Keratinocyte (primary cell): ENCODE measurements around the gene CCDC12. TPM values are rescaled to one million over a fixed set of nuclear protein-coding genes. Genes with fewer than 3 reads are reported as not detected.

Experiments used
- DNase-seq: peaks from one replicate; pipeline ENCODE4 v3.0.0-alpha.2; 2011; ENCODE audit warnings: low read depth, missing footprints, low spot score
- FAIRE-seq: peaks from 2 replicates; lab custom pipeline; 2011; peaks lifted over from hg19 to GRCh38; lab: Jason Lieb, UNC
- H2AFZ ChIP-seq: 2 replicates; pipeline ENCODE4 v1.6.0; 2012; ENCODE audit warnings: low read length, control low read depth, inconsistent platforms; ENCODE audit not compliant: control insufficient read depth
- H3K27ac ChIP-seq: 2 replicates; pipeline ENCODE4 v1.5.1; 2011; ENCODE audit warnings: low read length; ENCODE audit not compliant: control insufficient read depth, insufficient read depth
- H3K27me3 ChIP-seq: 3 replicates; pipeline ENCODE4 v1.6.0; 2011; ENCODE audit warnings: low read length; ENCODE audit not compliant: control insufficient read depth, insufficient read depth; ENCODE audit errors: extremely low read depth
- H3K36me3 ChIP-seq, 2 experiments: 2 replicates in 1 of 2; 3 replicates in 1 of 2; pipeline ENCODE4 v1.5.1; 2011; ENCODE audit warnings: low read length in 2 of 2, mild to moderate bottlenecking in 1 of 2; ENCODE audit not compliant: control insufficient read depth in 2 of 2, insufficient read depth in 2 of 2; ENCODE audit errors: extremely low read depth in 1 of 2
- H3K4me1 ChIP-seq: 3 replicates; pipeline ENCODE4 v1.5.1; 2011; ENCODE audit warnings: low read length; ENCODE audit not compliant: control insufficient read depth, insufficient read depth; ENCODE audit errors: extremely low read depth
- H3K4me2 ChIP-seq: 3 replicates; pipeline ENCODE4 v1.6.0; 2011; ENCODE audit warnings: low read depth, low read length; ENCODE audit not compliant: control insufficient read depth, insufficient read depth; ENCODE audit errors: extremely low read depth
- H3K4me3 ChIP-seq, 3 experiments: fragments of 200-600 bp in 1 of 3; sonication (generic) in 1 of 3; 2 replicates in 2 of 3; 3 replicates in 1 of 3; pipeline ENCODE4 v1.5.1; 2011 to 2016; ENCODE audit warnings: low read length in 3 of 3, mild to moderate bottlenecking in 3 of 3, control low read depth in 2 of 3, inconsistent platforms in 1 of 3, low read depth in 1 of 3, mixed read lengths in 1 of 3, mixed run types in 1 of 3, moderate library complexity in 1 of 3; ENCODE audit not compliant: control insufficient read depth in 2 of 3, insufficient read depth in 2 of 3; ENCODE audit errors: extremely low read depth in 1 of 3
- H3K79me2 ChIP-seq: 2 replicates; pipeline ENCODE4 v1.6.0; 2012; ENCODE audit warnings: low read length; ENCODE audit not compliant: control insufficient read depth, insufficient read depth
- H3K9ac ChIP-seq: 3 replicates; pipeline ENCODE4 v1.6.0; 2011; ENCODE audit warnings: low read length; ENCODE audit not compliant: control insufficient read depth, insufficient read depth; ENCODE audit errors: extremely low read depth
- H3K9me1 ChIP-seq: 3 replicates; pipeline ENCODE4 v1.6.0; 2011; ENCODE audit warnings: low read length; ENCODE audit not compliant: control insufficient read depth, insufficient read depth; ENCODE audit errors: extremely low read depth
- H3K9me3 ChIP-seq: 2 replicates; pipeline ENCODE4 v1.5.1; 2012; ENCODE audit warnings: low read depth, low read length; ENCODE audit not compliant: control insufficient read depth
- H4K20me1 ChIP-seq: 3 replicates; pipeline ENCODE4 v1.6.0; 2011; ENCODE audit warnings: low read length; ENCODE audit not compliant: control insufficient read depth, insufficient read depth; ENCODE audit errors: extremely low read depth
- CTCF ChIP-seq, 3 experiments: IDR thresholded peaks in 1 of 3; conservative IDR thresholded peaks in 1 of 3; optimal IDR thresholded peaks in 1 of 3; 2 replicates in 2 of 3; 3 replicates in 1 of 3; pipeline versions ENCODE3 to v1.5.1; 2011; ENCODE audit warnings: low read length in 3 of 3, mild to moderate bottlenecking in 3 of 3, moderate library complexity in 2 of 3, control low read depth in 1 of 3, inconsistent platforms in 1 of 3; ENCODE audit not compliant: insufficient read depth in 2 of 3; ENCODE audit errors: extremely low read depth in 1 of 3
- EZH2 ChIP-seq: IDR thresholded peaks from one replicate; pipeline ENCODE4 v1.6.1; 2012; ENCODE audit warnings: inconsistent platforms, mild to moderate bottlenecking, low read length, moderate library complexity
- dilution Hi-C: fragments of 300-500 bp; cut with MboI; formaldehyde crosslinking; loops from one replicate; pipeline ENCODE4 v1.7.0; 2020; ENCODE audit warnings: low sequenced_read_pairs; ENCODE audit not compliant: extremely low pct_ligation_motif_present
- polyA plus RNA-seq, 5 experiments: library from polyadenylated mRNA; depleted of rRNA in 3 of 5; stranded (reverse) in 3 of 5; stranded (forward) in 1 of 5; unstranded in 1 of 5; fragments of >200 nt; gene quantifications; 1 replicate in 1 of 5; 2 replicates in 3 of 5; 3 replicates in 1 of 5; pipeline versions ENCODE4 v1.2.1 to v1.2.3, GENCODE V29; 2011 to 2012; ENCODE audit warnings: missing spikeins in 2 of 5, low read depth in 1 of 5, low replicate concordance in 1 of 5

The CCDC12 gene
- polyA plus RNA-seq, 1 donor (not counting 4 experiments of a cell fraction or from before 2014, with no cell fraction given) = 27.5 TPM

GRCh38 chr3:46934498-46935167 is 41.9 kb downstream of the CCDC12 start:
- Histone ChIP-seq H3K4me3 (peak overlapping the region in 2 of 3 experiments; percentile 30 to 43), H2AFZ (no peak overlapping the region), H3K9ac (peak overlapping the region; percentile 84), H3K4me2 (peak overlapping the region; percentile 86), H3K9me3 (no peaks in the 10 kb centered on the region), H4K20me1 (no peaks in the 10 kb centered on the region), H3K79me2 (peaks cover 61% of the 10 kb centered on the region), H3K9me1 (peaks cover 9% of the 10 kb centered on the region), H3K27ac (peak overlapping the region; percentile 97), H3K27me3 (no peaks in the 10 kb centered on the region), H3K36me3 (peaks cover 13 to 39% of the 10 kb centered on the region in 2 experiments), H3K4me1 (peaks cover 53% of the 10 kb centered on the region)
- DNase-seq (peak; percentile 61), FAIRE-seq (peak; percentile 97)
- dilution Hi-C loops = no loop called here
- no peak for TF ChIP-seq EZH2
- TF ChIP-seq CTCF (optimal IDR thresholded peaks at IDR 0.05 in 1 of 3, IDR thresholded peaks at IDR 0.05 in 1 of 3, conservative IDR thresholded peaks at IDR 0.05 in 1 of 3; ENCODE audit: extremely low read depth in 1 of 3, insufficient read depth in 2 of 3, low read length in 3 of 3) = no peak

GRCh38 chr3:46934072-46934471 is 42.5 kb downstream of the CCDC12 start:
- H4K20me1 ChIP-seq = no peaks in the 10 kb centered on the region
- DNase-seq (no peak), FAIRE-seq (no peak)
- TF ChIP-seq CTCF (optimal IDR thresholded peaks at IDR 0.05 in 1 of 3, IDR thresholded peaks at IDR 0.05 in 1 of 3, conservative IDR thresholded peaks at IDR 0.05 in 1 of 3; ENCODE audit: extremely low read depth in 1 of 3, insufficient read depth in 2 of 3, low read length in 3 of 3) (no peak), EZH2 (no peak)
- H3K27me3 ChIP-seq = no peaks in the 10 kb centered on the region
- H3K4me3 ChIP-seq = peak overlapping the region in 2 of 3 experiments; percentile 30 to 43
- peaks cover 9% of the 10 kb centered on the region for H3K9me1 ChIP-seq
- no peaks in the 10 kb centered on the region for H3K9me3 ChIP-seq
- H3K27ac ChIP-seq = peak overlapping the region; percentile 97
- H2AFZ ChIP-seq = no peak overlapping the region
- peak overlapping the region; percentile 84 for H3K9ac ChIP-seq
- peaks cover 10 to 35% of the 10 kb centered on the region in 2 experiments for H3K36me3 ChIP-seq
- H3K4me2 ChIP-seq = peak overlapping the region; percentile 86
- H3K4me1 ChIP-seq = peaks cover 53% of the 10 kb centered on the region
- dilution Hi-C loops = no loop called here
- peaks cover 61% of the 10 kb centered on the region for H3K79me2 ChIP-seq
